HG02885 (cell line): ENCODE measurements around the gene RAD51AP1.
"Not testable (repeated sequence)": the region's sequence is repeated elsewhere in the genome, so short reads cannot be mapped to it uniquely, and the experiment has no call there.

Source experiments
- ATAC-seq: cut with Tn5 transposase; IDR thresholded peaks from one replicate; pipeline ENCODE4 v1.9.1; 2021; ENCODE audit warnings: mild to moderate bottlenecking; ENCODE audit not compliant: unreplicated experiment, poor library complexity

Gene RAD51AP1, protein sequence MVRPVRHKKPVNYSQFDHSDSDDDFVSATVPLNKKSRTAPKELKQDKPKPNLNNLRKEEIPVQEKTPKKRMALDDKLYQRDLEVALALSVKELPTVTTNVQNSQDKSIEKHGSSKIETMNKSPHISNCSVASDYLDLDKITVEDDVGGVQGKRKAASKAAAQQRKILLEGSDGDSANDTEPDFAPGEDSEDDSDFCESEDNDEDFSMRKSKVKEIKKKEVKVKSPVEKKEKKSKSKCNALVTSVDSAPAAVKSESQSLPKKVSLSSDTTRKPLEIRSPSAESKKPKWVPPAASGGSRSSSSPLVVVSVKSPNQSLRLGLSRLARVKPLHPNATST

DNA sequence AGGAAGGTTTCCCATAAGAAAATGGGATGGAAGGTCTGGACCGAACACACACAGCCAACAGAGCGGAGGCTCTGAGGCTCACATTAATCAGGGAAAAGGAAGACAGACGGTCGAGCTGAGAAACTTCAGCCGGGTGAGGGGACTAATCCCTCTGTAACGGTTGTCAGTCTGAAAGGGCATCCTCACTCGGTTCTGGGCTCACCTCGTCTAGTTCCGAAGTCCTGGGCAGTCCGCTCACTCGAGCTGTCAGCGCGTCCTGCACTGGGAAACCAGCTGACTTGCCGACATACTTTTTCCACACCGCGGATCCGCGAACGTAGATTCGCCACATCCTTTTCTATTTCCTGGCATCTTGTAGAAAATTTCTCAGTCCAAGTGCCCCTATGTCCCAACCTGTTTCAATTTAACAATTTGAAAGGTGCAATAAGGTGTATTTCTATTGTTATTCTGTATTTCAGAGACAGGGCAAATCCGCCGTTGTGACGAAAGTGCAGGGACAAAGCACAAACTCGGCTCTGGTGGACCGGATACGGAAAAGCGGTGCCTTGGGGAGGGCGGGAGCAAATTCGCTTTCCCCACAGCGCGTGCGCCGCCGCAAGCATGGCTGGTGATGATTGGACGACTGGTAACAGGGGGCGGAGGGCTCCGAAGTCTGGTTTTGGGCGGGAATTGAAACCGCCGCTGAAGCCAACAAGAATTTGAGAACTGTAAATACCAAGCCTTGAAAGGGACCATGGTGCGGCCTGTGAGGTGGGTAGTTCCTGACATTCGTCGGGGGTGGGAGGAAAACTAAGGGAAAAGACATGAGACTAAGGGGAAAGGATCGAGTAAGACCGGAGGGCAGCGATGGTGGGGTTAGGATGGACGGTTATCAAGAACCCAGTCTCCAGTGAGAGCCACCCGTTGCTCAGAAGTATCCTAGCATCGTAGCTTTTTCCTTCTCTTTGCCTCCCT is at the start of gene RAD51AP1:
Gene RAD51AP1 (plus strand): TSS at position 684 of the 954 bp plus-strand sequence. CDS start 50 bp downstream, at position 734.
- ATAC-seq: peak; percentile 95

DNA sequence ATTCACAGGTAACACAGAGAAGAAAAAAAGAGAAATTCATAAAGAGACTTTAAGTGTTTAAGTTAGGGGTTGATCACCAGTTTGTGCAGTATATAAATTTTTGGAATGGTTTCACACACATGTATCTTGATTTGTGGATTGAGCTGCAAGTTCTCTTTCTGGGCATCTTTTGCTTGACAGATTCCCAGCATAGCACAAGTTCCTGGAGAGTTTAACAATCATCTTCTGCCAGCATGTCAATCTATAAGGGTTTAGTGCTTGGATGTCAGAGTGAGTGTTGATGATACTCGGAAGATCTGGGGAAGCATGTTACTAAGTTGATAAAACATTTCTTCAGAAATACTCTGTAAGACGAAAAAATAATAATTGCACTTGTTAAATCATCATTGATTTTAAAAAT is 49.1 kb upstream of the RAD51AP1 start:
- ATAC-seq: no peak

DNA sequence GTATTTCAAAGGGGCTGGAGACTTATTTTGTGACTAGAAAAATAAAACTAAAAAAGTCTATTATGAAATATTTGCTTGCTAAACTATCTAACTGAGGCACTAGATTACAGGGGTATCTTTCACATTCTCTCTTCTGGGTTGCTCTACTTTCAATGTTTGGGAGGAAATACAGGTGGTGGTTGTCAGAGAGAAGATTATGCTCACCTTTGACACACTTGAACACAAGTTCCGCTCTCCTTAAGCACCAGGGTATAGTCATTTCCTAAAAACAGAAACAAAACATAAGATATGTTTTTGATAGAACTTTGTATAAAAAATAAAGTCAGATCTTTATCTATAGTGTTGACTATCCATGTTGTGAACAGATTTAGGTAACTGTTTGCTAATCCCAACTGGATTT is 47.7 kb upstream of the RAD51AP1 start:
- no peak for ATAC-seq

DNA sequence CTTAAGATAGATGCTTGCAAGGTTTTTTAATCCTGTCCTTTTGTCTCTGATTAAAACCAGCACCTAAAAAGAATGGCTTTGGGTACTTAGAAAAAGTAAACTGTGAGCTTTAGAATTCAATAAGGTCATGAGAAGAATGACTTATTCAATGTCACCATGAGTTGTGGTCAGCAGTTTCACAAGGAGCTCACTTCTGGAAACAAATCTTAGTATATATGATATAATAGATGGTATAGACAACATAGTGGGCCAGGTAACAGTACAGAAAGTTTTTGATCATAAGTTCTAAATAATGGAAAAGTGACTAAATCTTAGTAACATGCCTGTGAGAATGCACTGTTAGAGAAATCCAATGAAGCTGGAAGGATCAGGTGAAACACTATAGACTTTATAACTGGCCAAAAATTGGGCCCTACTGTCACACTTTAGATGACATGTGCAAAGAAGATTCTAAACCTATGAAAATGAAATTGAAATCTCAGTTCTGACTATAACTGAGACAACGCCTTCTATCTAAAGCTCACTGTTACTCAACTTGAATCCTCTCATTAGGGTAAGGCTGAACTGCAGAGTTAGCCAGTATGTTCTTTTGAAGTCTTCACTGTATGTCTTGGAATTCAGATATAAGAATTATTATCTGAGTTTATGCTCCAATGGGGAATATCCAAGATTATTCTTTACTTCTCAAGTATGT is 42.4 kb upstream of the RAD51AP1 start:
- ATAC-seq: peak; percentile 85

DNA sequence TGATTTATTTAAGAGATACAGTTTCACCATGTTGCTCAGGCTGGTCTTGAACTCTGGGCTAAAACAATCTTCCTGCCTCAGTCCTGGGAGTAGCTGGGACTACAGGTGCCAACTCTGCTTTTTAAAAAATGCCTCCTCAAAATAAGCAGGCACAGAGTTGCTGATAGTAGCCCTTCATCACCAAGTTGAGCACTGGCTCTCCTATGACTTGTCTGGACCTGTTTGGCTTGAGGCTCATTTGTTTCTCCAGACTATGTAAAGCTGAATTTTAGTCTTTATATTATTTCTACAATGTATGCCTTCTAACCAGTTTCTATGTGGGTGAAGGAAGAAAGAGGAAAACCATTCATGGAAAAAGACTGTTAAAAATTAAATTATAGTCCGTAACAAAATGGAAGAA is 39.5 kb upstream of the RAD51AP1 start:
- ATAC-seq: no peak

DNA sequence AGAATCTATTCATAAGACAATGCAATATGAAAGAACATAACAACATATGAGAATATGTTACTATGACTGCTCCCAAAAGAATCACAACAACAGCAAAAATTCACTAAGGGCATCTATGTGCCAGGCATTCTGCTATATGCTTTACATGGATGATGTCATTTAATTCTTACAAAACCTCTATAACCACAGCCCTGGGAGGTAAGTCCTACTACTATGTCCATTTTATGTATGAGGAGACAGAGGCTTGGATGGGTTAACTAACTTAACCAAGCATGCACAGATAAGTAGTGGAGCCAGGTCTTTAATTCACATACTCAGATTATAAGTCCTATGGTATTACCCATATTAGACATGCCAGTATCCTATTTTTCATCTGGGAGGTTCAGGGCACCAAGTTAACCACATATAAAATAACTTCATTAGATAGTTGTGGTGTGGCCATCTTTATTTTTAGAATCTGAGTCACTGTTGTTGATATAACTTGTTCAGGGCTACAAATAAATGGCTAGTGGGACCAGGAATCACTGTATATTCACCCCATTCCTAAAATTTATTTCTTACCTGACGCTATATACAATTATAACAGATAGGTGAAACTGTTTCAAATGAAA is 33.2 kb upstream of the RAD51AP1 start:
- no peak for ATAC-seq

- no peak for ATAC-seq
Measured at GRCh38 chr12:4506430-4506829, 32.3 kb upstream of the RAD51AP1 start.

GRCh38 chr12:4506870-4507269 is 31.8 kb upstream of the RAD51AP1 start:
- ATAC-seq: peak; percentile 96

DNA sequence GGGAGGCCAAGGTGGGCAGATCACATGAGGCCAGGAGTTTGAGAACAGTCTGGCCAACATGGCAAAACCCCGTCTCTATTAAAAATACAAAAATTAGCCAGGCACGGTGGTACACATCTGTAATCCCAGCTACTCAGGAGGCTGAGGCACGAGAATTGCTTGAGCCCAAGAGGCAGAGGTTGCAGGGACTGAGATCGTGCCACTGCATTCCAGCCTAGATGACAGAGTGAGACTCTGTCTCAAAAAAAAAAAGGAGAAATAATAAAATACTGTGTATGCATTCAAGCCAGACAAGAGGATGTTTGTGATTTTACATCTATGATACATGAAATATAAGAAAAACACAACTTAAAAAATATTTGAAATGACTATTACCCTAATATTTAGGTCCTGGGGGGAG is 30.2 kb upstream of the RAD51AP1 start:
- ATAC-seq: not testable (repeated sequence)

GRCh38 chr12:4509269-4509668 is 29.4 kb upstream of the RAD51AP1 start:
- not testable (repeated sequence) for ATAC-seq

DNA sequence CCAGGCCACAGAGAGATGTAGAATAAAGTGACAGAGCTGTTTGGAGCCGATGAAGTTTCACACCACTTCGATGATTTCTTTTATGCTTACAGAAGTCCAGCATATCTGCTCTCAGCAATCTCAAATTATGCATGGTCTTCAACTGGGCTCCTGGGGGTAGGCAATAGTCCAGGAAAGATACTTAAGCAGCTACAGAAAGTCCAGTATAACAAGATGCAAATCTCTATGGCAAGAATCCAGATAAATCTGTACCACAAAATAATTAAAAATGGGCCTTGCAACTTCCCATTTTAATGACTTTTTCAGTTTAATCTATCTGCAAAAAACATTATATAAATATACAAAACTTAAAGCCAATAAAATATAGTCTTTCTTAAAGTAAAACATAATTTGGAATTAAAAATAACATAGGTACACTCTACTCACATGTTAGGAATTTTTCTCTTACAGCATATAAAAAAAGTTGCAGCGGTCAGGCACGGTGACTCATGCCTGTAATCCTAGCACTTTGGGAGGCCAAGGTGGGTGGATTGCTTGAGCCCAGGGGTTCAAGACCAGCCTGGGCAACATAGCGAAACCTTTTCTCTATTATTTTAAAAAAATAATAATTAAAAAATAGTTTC is 20.5 kb upstream of the RAD51AP1 start:
- ATAC-seq: no peak

GRCh38 chr12:4523443-4523842 is 15.2 kb upstream of the RAD51AP1 start:
- ATAC-seq: not testable (repeated sequence)

DNA sequence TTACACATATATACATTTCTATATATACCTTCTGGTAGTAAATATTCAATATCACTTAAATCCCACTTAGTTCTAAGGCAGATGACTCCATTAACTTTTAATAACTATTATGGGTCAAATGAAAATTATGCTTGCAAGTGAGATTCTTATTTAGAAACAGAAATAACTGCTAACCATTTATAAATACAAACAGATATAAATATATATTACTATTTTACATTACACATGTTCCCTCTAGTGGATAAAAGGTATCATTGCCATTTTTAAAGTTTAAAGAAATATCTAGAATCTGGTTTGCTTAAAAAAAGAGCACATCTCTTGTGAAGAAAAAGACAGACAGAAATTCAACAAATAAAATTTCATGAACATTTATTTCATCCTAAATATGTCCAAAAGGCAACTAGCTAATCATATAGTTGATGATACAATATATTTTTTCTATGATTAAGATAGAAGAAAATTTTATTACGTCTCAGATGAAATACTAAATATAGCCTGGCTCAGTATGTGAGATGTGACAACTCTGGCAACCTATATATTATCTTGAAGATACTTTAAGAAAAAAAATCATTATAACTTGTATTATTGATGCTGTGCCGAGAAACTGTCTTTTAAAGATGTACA is 11.7 kb upstream of the RAD51AP1 start:
- ATAC-seq: no peak

GRCh38 chr12:4530160-4530559 is 8.5 kb upstream of the RAD51AP1 start:
- no peak for ATAC-seq

- no peak for ATAC-seq
Measured at GRCh38 chr12:4530982-4531586, 7.6 kb upstream of the RAD51AP1 start.

- peak; percentile 34 for ATAC-seq
Measured at GRCh38 chr12:4535092-4535491, 3.6 kb upstream of the RAD51AP1 start.

- no peak for ATAC-seq
Measured at GRCh38 chr12:4535871-4536270, 2.8 kb upstream of the RAD51AP1 start.

- no peak for ATAC-seq
Measured at GRCh38 chr12:4539167-4539870, 629 bp downstream of the RAD51AP1 start.
